A673 (cell line): ENCODE results near the gene PRMT6. TPM values are rescaled to one million over a fixed set of nuclear protein-coding genes. Genes with fewer than 3 reads are reported as not detected.

ENCODE experiments used
- BruUV-seq: library from RNA; stranded (reverse); fragments of 400-500 nt; replicated peaks from 2 replicates; lab custom pipeline; 2021; lab: Mats Ljungman, UMichigan
- CTCF ChIA-PET: fragments of 300-600 bp; sonication (Branson Sonifier 250); formaldehyde crosslinking; loops from one replicate; lab custom pipeline; 2022; ENCODE audit warnings: antibody characterized with exemption; lab: Charles Lee
- POLR2A ChIA-PET: fragments of 300-600 bp; sonication (Branson Sonifier 250); formaldehyde crosslinking; loops from one replicate; lab custom pipeline; 2022; ENCODE audit warnings: antibody characterized with exemption; ENCODE audit not compliant: low non-redundant PET; lab: Charles Lee
- DNase-seq: peaks from one replicate; pipeline ENCODE4 v3.0.0-alpha.2; 2015; ENCODE audit warnings: low spot score
- H3K27ac ChIP-seq: fragments of 200-600 bp; sonication (generic); 2 replicates; pipeline ENCODE4 v1.5.1; 2016; ENCODE audit warnings: mixed run types, low read depth, mild to moderate bottlenecking, mixed read lengths, antibody characterized with exemption, low read length; ENCODE audit not compliant: poor library complexity, severe bottlenecking
- H3K27me3 ChIP-seq: fragments of 200-600 bp; sonication (generic); replicated peaks from 2 replicates; pipeline ENCODE4 v1.6.1; 2017; ENCODE audit warnings: mixed run types, low read depth, mild to moderate bottlenecking, mixed read lengths, antibody characterized with exemption, low read length; ENCODE audit not compliant: insufficient read depth, poor library complexity
- H3K36me3 ChIP-seq: fragments of 200-600 bp; sonication (generic); 2 replicates; pipeline ENCODE4 v1.6.1; 2016; ENCODE audit warnings: mixed run types, mild to moderate bottlenecking, mixed read lengths, antibody characterized with exemption, low read length; ENCODE audit not compliant: insufficient read depth, poor library complexity, severe bottlenecking
- H3K4me1 ChIP-seq: fragments of 200-600 bp; sonication (generic); 2 replicates; pipeline ENCODE4 v1.6.1; 2017; ENCODE audit warnings: mixed run types, mild to moderate bottlenecking, mixed read lengths, antibody characterized with exemption, low read length; ENCODE audit not compliant: insufficient read depth, poor library complexity, severe bottlenecking
- H3K4me3 ChIP-seq: fragments of 200-600 bp; sonication (generic); 2 replicates; pipeline ENCODE4 v1.5.1; 2016; ENCODE audit warnings: low read depth, mixed run types, mild to moderate bottlenecking, mixed read lengths, low read length; ENCODE audit not compliant: poor library complexity, severe bottlenecking
- H3K9me3 ChIP-seq: fragments of 200-600 bp; sonication (generic); 2 replicates; pipeline ENCODE4 v1.6.1; 2016; ENCODE audit warnings: mixed run types, low read depth, mild to moderate bottlenecking, mixed read lengths, antibody characterized with exemption, low read length; ENCODE audit not compliant: poor library complexity, severe bottlenecking
- CTCF ChIP-seq: fragments of 300-800, 200-600 bp; sonication (generic); conservative IDR thresholded peaks from 2 replicates; pipeline ENCODE4 v1.5.1; 2017; ENCODE audit warnings: low read depth, mild to moderate bottlenecking, antibody characterized with exemption, low read length, moderate library complexity, mixed read lengths
- EZH2 ChIP-seq: fragments of 200-600 bp; sonication (generic); IDR thresholded peaks from 2 replicates; pipeline ENCODE4 v1.6.1; 2017; ENCODE audit warnings: borderline replicate concordance, low read depth, mild to moderate bottlenecking, mixed read lengths, antibody characterized with exemption, low read length; ENCODE audit not compliant: poor library complexity, severe bottlenecking
- intact Hi-C: fragments of 100-400 bp; cut with micrococcal nuclease; formaldehyde crosslinking; loops from one replicate; pipeline ENCODE4 v1.10.0; 2022; ENCODE audit not compliant: unreplicated experiment
- total RNA-seq: library from RNA; stranded (reverse); gene quantifications from 2 replicates; pipeline ENCODE4 v1.2.3, GENCODE V29; 2021

Gene PRMT6
- total RNA-seq, 1 experiment from 2014 or later = 53.0 TPM

GRCh38 chr1:107096690-107097089 lies 40.2 kb downstream of the PRMT6 start:
- Histone ChIP-seq H3K4me3 (no peak overlapping the region), H3K4me1 (no peaks in the 10 kb centered on the region), H3K27me3 (no peaks in the 10 kb centered on the region), H3K9me3 (no peaks in the 10 kb centered on the region), H3K36me3 (no peaks in the 10 kb centered on the region), H3K27ac (no peak overlapping the region)
- ChIA-PET CTCF (no interaction called here), POLR2A (no interaction called here)
- no peak for DNase-seq
- BruUV-seq = no TSS peak
- intact Hi-C loops = no loop called here
- TF ChIP-seq CTCF = no peak
- TF ChIP-seq EZH2 = no peak

DNA sequence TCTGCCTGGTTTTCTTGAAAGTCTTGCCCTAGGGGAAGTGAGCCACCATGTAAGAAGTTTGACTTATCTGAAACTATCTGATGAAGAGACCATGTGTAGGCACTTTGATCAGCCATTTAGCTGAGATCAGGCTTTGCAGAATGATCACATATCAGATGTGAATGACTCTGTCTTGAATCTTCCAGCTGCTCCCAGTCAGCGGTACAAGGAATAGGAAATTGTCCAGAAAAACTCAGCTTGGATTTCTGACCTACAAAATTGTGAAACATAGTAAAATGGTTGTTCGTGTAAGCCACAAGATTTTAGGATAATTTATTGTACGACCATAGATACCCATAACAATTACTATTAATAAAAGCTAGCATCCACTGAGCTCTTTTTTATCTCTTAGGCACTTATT lies 42.5 kb downstream of the PRMT6 start:
- no peaks in the 10 kb centered on the region for H3K27me3 ChIP-seq
- no peak overlapping the region for H3K27ac ChIP-seq
- no TSS peak for BruUV-seq
- H3K4me1 ChIP-seq = no peaks in the 10 kb centered on the region
- no peaks in the 10 kb centered on the region for H3K36me3 ChIP-seq
- DNase-seq = no peak
- intact Hi-C loops = no loop called here
- ChIA-PET POLR2A (no interaction called here), CTCF (no interaction called here)
- H3K9me3 ChIP-seq = no peaks in the 10 kb centered on the region
- no peak overlapping the region for H3K4me3 ChIP-seq
- TF ChIP-seq CTCF = no peak
- TF ChIP-seq EZH2 = no peak

GRCh38 chr1:107100331-107100984 lies 44.0 kb downstream of the PRMT6 start:
- H3K4me3 ChIP-seq = no peak overlapping the region
- ChIA-PET CTCF (no interaction called here), POLR2A (no interaction called here)
- no peak for DNase-seq
- no TSS peak for BruUV-seq
- no peak overlapping the region for H3K27ac ChIP-seq
- H3K36me3 ChIP-seq = no peaks in the 10 kb centered on the region
- intact Hi-C loops = no loop called here
- H3K9me3 ChIP-seq = no peaks in the 10 kb centered on the region
- H3K27me3 ChIP-seq = no peaks in the 10 kb centered on the region
- H3K4me1 ChIP-seq = no peaks in the 10 kb centered on the region
- TF ChIP-seq EZH2 (no peak), CTCF (no peak)
